Mucosa of gallbladder (tissue), 1 donor: ENCODE data around the gene TMEM131. TPM values are rescaled to one million over a fixed set of nuclear protein-coding genes. Genes with fewer than 3 reads are reported as not detected.
"Not testable (repeated sequence)": the region's sequence is repeated elsewhere in the genome, so short reads cannot be mapped to it uniquely, and the experiment has no call there.

ENCODE experiments used
- DNase-seq: peaks from one replicate; pipeline ENCODE4 v3.0.0-alpha.2; 2020; ENCODE audit warnings: low spot score
- total RNA-seq: library from RNA; stranded (reverse); gene quantifications from one replicate; pipeline ENCODE4 v1.2.1, GENCODE V29; 2021
- donor health status: DM: no; HTN: no; CAD: no.

TMEM131 gene
- total RNA-seq, 1 donor from 2014 or later: 52.8 TPM

- not testable (repeated sequence) for DNase-seq
These were observed 39.0 kb downstream of the TMEM131 start for GRCh38 chr2:97956753-97957152.

GRCh38 chr2:97953853-97954252, 41.9 kb downstream of the TMEM131 start:
- DNase-seq: no peak

GRCh38 chr2:97952357-97952756, 43.4 kb downstream of the TMEM131 start:
- DNase-seq: no peak

GRCh38 chr2:97951155-97951680, 44.5 kb downstream of the TMEM131 start:
- no peak for DNase-seq

- DNase-seq: no peak
These were observed 45.2 kb downstream of the TMEM131 start for GRCh38 chr2:97950329-97951154.

- no peak for DNase-seq
These were observed 46.8 kb downstream of the TMEM131 start for GRCh38 chr2:97948926-97949325.

- no peak for DNase-seq
These were observed 50.0 kb downstream of the TMEM131 start for GRCh38 chr2:97945791-97946190.

- DNase-seq: no peak
These were observed 58.9 kb downstream of the TMEM131 start for GRCh38 chr2:97936881-97937280.

- DNase-seq: no peak
These were observed 59.5 kb downstream of the TMEM131 start for GRCh38 chr2:97936199-97936598.

- no peak for DNase-seq
These were observed 60.0 kb downstream of the TMEM131 start for GRCh38 chr2:97935719-97936161.

GRCh38 chr2:97932975-97933662, 62.6 kb downstream of the TMEM131 start:
- DNase-seq: no peak

GRCh38 chr2:97931858-97932225, 63.9 kb downstream of the TMEM131 start:
- DNase-seq: no peak

GRCh38 chr2:97931118-97931857, 64.5 kb downstream of the TMEM131 start:
- DNase-seq: no peak

- no peak for DNase-seq
These were observed 67.2 kb downstream of the TMEM131 start for GRCh38 chr2:97928591-97928990.

- DNase-seq: no peak
These were observed 68.8 kb downstream of the TMEM131 start for GRCh38 chr2:97926946-97927345.

- DNase-seq: no peak
These were observed 71.6 kb downstream of the TMEM131 start for GRCh38 chr2:97924194-97924593.

- no peak for DNase-seq
These were observed 75.9 kb downstream of the TMEM131 start for GRCh38 chr2:97919858-97920257.

- no peak for DNase-seq
These were observed 76.9 kb downstream of the TMEM131 start for GRCh38 chr2:97918818-97919217.

GRCh38 chr2:97917668-97918067, 78.1 kb downstream of the TMEM131 start:
- DNase-seq: not testable (repeated sequence)

GRCh38 chr2:97914691-97915213, 81.0 kb downstream of the TMEM131 start:
- DNase-seq: no peak

GRCh38 chr2:97913846-97914245, 81.9 kb downstream of the TMEM131 start:
- DNase-seq: no peak
